HG02571 (cell line): ENCODE results near the gene MET.
"Not testable (repeated sequence)": the region's sequence is repeated elsewhere in the genome, so short reads cannot be mapped to it uniquely, and the experiment has no call there.

ENCODE experiments used
- ATAC-seq: cut with Tn5 transposase; IDR thresholded peaks from one replicate; pipeline ENCODE4 v1.9.1; 2021; ENCODE audit warnings: mild to moderate bottlenecking, moderate library complexity; ENCODE audit not compliant: unreplicated experiment

Gene MET

DNA sequence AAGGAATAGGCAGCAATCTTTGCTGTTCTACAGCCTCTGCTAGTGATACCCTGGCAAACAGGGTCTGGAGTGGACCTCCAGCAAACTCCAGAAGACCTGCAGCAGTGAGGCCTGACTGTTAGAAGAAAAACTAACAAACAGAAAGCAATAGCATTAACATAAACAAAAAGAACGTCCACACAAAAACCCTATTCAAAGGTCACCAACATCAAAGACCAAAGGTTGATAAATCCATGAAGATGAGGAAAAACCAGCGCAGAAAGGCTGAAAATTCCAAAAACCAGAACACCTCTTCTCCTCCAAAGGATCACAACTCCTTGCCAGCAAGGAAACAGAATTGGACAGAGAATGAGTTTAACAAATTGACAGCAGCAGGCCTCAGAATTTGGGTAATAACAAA is 71.8 kb downstream of the MET start:
- ATAC-seq, result not testable (repeated sequence)

DNA sequence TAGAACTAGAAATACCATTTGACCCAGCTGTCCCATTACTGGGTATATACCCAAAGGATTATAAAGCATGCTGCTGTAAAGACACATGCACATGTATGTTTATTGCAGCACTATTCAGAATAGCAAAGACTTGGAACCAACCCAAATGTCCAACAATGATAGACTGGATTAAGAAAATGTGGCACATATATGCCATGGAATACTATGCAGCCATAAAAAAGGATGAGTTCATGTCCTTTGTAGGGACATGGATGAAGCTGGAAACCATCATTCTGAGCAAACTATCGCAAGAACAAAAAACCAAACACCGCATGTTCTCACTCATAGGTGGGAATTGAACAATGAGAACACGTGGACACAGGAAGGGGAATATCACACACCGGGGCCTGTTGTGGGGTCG is 74.4 kb downstream of the MET start:
- ATAC-seq, result not testable (repeated sequence)

DNA sequence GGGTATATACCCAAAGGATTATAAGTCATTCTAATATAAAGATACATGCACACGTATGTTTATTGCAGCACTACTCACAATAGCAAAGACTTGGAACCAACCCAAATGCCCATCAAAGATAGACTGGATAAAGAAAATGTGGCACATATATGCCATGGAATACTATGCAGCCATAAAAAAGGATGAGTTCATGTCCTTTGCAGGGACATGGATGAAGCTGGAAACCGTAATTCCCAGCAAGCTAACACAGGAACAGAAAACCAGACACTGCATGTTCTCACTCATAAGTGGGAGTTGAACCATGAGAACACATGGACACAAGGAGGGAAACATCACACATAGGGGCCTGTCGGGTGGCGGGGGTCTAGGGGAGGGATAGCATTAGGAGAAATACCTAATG is 79.1 kb downstream of the MET start:
- ATAC-seq, result not testable (repeated sequence)

DNA sequence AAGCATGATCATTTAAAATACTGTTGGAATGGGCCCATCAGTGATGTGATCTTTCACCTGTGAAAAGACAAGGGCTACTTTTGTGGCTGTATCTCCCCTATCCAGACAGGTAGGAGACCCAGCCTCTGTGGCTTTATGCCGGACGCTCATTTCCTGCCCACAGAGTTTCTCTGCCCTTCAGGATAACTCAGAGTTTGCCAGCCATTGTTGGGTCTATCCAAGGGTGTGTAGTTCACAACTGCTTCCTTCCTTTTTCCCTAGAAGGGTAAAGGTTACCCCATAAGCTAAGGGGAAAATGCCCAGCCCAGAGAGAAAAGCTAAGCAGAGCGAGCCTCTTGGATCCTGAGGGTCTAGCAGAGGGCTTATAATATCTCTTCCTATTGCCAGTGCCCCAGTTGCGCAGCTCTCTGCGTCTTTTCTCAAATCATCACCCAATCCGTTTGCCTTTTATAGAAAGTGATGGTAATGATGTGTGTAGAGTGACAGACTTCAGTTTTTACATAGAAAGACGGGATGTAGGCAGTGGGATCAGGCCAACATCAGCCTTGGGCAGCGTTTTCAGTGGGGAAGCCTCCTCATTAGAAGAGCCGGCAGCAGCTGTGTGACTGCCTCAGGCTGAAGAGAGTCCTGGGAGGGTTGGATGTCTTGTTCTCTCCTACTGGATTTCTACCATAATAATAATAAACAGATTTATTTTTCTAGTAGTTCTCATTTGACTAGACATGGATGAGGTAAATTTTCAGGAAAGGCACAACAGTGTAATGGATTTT is 80.5 kb downstream of the MET start:
- no peak for ATAC-seq

DNA sequence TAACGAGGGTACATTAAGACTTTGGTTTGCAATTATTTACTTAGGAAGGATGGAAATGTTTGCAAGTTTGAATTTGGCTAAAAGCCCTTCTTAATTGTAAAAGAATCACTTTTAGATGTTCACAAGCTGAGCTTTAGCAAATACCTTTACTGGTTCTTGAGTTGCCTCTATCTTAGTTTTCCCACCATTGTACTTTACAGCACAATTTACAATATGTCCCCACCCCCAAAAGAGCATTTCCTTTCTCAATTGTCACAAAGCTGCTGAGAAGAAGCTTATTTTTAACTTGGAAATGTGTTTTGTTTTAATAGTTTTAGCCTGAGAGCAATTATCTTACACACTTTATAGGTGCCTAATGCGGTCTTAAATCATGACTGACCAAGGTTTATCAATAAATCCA is 81.1 kb downstream of the MET start:
- no peak for ATAC-seq

DNA sequence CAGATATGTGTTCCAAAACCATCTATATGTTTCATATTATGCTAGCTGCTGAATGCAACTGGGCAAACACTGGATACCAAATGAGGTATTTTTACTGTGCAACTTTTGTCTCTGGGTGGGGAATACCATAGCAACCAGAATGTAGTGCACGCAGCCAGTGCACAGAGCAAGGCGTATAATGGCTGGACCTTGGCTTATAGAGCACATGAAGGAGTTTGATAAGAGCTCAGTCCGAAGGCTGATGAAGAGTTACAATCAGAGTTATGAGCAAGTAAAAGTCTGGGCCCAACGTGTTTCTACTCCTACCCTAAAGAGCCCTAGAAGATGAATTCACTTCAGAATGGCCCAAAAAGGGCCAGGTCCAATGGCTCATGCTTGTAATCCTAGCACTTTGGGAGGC is 82.2 kb downstream of the MET start:
- ATAC-seq, result no peak

DNA sequence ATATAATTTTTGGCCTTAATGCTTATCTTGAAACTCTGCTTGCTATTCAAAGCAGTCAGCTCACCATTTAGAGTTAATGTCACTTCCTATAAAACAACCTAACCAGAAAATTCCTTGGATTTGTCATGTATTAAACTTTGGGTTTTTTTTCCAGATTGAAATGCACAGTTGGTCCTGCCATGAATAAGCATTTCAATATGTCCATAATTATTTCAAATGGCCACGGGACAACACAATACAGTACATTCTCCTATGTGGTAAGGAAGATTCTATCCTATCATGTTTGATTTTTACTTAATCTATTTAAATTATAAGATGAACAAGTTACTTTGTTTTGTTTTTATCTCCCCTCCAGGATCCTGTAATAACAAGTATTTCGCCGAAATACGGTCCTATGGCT is 85.3 kb downstream of the MET start:
- ATAC-seq, result no peak

DNA sequence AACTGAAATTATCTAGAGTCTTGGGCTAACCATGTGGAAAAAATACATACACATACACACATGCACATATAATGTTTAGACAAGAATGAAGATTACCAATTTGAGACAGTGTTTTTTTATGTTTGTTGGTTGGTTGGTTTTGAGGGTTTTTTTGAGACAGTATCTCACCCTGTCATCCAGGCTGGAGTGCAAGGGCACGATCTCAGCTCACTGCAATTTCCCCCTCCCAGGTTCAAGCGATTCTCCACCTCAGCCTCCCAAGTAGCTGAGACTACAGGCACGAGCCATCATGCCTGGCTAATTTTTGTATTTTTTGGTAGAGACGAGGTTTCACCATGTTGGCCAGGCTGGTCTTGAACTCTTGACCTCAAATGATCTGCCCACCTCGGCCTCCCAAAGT is 87.6 kb downstream of the MET start:
- ATAC-seq, result not testable (repeated sequence)

DNA sequence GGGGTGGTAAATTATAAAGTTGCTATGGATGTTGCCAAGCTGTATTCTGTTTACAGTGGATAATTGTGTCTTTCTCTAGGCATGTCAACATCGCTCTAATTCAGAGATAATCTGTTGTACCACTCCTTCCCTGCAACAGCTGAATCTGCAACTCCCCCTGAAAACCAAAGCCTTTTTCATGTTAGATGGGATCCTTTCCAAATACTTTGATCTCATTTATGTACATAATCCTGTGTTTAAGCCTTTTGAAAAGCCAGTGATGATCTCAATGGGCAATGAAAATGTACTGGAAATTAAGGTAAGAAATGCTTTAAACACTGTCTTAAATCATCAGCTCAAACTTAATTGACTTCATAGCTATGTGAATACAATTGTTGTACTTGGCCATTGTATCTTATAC is 91.0 kb downstream of the MET start:
- no peak for ATAC-seq

DNA sequence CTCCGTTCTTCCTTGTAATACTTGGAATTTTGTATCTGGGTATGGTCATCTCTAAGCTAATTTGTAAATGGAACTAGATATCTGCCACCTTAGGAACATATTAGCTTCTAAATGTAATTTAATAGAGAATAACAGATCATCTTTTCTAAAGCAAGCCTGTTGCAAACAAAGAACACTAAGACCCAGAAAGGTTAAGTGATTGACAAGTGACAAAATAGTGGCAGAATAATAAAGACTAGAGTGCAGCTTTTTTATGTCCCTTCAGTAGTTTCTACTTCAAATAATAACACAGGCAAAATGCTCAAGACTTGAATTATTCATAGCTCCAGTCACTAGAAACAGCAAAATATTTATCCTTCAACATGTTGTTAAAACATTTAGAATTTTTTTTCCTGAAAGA is 91.7 kb downstream of the MET start:
- ATAC-seq, result no peak

DNA sequence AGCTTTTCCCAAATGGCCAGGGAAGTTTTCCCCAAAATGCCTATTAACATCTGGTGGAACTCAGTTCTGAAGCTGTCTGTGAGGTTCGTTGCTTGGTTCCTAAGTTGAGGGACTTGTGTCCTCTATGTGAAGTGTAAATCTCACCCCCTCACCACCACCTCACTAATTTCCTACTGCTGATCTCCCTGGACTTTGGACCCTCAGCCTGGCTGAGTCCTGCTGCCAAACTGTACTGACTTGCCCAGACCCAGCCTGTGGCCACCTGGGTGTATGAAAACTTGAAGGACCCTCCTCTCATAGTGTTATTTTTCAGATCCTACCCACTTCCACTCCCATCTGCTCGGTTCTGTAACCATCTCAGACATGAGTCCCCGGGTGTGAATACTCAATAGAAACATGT is 94.9 kb downstream of the MET start:
- no peak for ATAC-seq

DNA sequence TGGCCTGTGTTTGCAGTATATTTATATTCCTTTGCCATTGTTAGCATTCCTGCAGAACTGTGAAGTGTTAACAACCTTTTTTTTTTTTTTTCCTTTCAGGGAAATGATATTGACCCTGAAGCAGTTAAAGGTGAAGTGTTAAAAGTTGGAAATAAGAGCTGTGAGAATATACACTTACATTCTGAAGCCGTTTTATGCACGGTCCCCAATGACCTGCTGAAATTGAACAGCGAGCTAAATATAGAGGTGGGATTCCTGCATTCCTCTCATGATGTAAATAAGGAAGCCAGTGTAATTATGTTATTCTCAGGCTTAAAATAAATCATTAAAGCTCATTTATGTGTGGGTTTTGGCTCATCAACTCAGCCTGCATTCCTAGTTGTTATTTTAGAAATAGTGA is 97.5 kb downstream of the MET start:
- no peak for ATAC-seq

DNA sequence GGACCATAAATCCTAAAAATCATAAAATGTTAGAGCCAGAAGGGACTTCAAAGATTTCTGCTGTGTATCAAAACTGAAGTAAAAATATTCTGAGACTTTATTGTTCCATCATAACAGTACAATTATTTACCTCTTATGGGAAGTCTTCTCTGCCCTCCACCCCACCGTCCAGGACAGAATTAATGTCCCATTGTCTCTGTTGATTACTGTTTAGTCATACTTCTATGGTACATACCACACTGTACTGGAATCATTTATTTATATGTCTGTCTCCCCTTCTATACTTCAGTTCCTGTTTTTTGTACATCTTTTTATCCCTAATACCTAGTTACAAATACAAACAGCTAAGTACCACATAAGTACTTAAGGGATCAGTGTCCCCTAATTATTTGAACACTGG is 98.9 kb downstream of the MET start:
- no peak for ATAC-seq

DNA sequence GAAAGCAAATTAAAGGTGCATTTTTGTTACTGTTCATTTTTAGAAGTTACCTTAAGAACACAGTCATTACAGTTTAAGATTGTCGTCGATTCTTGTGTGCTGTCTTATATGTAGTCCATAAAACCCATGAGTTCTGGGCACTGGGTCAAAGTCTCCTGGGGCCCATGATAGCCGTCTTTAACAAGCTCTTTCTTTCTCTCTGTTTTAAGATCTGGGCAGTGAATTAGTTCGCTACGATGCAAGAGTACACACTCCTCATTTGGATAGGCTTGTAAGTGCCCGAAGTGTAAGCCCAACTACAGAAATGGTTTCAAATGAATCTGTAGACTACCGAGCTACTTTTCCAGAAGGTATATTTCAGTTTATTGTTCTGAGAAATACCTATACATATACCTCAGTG is 99.6 kb downstream of the MET start:
- ATAC-seq, result no peak

DNA sequence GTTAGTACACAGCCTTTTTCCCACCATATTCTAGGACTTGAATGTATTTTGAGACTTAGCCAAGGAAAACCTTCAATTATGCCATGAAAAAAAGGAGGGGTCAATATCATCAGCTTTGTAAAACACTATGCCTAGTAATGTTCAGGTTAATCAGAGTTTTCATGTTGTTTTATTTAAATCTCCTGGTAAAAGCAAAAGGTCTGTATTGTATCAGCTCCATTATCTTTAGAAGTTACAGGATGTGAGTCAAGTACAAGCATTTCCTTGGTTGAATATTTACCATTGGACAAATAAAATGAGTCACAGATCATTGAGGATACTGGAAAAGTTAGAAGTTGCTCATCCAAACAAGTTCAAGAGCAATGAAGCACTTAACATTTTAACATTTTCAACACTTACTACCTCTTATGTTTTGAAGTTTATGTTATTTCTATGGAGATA is 100.4 kb downstream of the MET start:
- no peak for ATAC-seq

DNA sequence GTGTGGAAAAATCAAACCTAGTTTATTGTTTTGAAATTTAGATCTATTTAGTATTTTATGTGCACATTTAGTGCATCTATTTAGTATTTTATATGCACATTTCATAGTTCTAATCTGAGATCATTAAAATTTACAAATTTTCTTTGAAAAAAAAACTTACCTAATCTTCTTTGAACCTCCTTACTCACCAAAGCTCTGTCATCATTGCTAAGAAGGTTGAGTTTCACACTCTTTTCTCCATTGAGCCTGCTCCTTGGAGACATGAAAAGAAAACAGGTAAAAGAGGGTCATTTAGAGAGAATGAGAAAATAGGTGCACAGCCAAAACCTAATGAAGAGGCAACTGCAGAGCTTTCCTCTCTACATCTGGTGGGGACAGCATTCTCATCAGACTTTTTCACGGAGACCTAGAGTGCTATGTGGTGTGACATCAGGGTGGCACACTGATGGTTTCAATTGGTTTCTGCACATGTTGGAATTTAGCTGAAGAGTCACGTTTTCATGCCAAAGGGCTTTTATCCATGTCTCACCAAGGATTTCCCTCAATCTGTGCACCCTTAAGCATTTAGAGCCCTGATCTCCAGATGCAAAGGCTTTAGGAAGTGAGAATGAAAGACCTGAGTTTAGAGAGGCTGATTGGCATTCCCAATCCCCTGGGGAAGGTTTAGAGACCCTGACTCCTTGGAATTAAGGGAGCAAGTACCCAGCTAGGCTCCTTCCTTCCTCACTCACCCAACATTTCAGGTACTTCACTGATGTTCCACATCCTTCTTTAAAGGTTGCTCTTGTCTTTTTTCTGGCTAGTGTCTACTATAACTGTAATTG is 101.1 kb downstream of the MET start:
- ATAC-seq, result no peak

DNA sequence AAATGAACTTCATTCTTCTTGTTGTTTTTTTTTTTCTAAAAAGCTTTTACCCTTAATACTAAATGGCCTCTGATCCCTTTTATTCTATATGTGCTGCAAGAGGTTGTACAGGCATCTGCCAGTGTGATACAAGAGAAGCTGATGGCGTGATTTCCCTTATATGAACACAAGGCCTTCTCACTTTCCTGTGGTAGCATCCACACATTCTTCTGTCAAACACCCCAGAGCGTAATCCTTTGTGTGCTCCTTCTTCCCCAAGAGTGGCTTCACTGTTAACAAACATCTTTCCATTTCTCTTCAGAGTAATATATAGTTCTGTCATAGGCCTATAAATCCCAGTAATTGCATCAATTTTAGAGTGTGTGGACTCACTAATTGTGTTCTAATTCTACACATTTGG is 104.0 kb downstream of the MET start:
- ATAC-seq, result no peak

DNA sequence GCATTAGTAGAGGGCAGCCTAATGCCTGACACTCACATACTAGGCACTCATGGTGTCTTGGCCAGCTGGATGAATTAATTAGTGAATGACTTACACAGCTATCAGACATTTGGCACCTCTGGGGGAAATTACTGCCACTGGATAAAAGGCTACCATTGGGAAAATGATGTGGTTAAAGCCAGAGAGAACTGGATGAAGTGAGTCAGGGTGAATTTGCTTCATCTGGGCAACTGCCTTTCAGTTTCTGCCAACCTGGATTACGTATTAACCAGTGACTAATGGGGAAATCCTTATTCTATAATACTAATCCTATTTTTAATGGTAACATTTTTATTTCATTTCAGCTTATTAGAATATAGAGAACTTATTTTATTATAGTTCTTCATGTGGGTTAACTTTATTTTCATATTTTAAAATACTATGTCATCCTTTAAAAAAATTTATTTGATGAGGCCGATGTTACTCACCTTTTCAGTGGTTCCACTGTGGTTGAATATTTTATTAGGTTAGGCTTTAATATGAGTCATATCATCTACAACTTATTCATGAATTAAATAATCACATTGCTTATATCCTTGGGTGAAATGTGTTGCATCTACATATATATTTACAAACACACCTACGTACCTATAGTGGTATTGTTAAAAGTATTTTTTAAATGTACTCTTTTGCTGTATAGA is 104.8 kb downstream of the MET start:
- peak; percentile 71 for ATAC-seq

DNA sequence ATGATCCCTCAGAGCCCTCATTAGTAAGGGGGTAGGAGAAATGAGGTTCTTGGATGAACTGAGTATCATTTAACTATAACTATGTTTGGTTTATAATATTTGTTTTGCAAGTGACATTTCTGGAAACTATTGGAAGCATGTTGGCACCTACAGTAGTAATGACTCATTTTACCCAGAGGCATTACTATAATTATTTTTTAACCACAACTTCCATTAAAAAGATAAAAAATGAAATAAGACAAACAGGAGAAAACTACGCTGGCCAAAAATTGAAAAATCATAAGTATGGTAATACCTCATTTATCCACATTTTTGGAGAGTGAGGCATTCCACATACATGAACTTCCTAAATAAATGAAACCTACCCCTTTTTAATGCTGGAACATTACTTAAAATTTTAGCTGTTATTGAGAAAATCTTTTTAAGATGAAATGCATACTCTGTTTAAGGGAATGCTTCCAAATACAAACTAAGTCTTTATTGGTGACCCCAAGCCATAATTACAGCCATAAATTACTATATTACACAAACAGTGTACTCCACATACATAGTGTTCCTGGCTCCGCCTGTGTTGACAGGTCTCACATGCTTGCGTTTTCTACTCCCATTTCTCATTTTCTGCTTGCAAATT is 105.8 kb downstream of the MET start:
- ATAC-seq, result no peak

DNA sequence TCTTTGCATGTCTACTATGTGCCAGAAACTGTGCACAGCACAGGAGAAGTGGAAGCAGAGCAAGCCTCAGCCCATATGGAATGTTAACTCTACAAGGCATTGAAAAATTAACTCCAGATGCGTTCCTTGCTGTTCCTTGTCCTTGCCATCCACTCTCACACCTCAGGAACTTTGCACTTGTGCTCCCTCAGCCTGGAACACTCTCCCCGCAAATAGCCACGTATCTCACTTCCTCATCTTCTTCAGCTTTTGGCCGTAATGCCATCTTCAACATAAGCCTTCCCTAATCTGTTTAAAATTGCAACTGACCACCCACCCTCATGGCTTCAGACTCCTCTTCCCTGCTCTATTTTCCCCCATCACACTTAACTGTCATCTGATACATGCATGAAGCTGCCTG is 107.2 kb downstream of the MET start:
- ATAC-seq, result no peak

DNA sequence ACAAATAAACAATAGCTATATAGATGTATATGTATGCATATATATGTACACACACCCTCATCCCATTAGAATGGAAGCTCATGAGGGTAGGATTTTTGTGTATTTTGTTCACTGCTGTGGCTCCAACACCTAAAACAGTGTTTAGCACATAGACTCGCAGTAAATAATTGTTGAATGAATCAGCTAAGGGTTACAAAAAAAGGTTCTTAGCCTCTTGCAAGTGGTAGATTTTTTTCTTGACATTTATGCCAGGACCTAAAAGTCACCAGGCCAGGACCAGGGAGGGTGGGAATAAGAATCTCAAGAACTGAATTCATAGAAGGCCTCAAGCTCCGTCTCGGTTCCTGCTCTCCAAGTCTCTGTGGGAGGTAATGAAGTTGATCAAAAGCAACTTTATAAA is 107.9 kb downstream of the MET start:
- no peak for ATAC-seq
